Measurements from ENCODE around the gene PPTC7. TPM values are rescaled to one million over a fixed set of nuclear protein-coding genes. Genes with fewer than 3 reads are reported as not detected.

The PPTC7 gene
- total RNA-seq, 1 experiment from 2014 or later, result 18.3 TPM

GRCh38 chr12:110543252-110543959 lies 39.7 kb downstream of the PPTC7 start:
- CTCF ChIA-PET, result no interaction called here
- no peaks in the 10 kb centered on the region; the same call in 1 of the 2 replicates for H4K20me1 ChIP-seq (ENCODE audit: insufficient read depth)
- H3K9me2 ChIP-seq (ENCODE audit: insufficient read depth), result no peaks in the 10 kb centered on the region
- H3K79me2 ChIP-seq (ENCODE audit: low read depth), result peaks cover 34% of the 10 kb centered on the region
- no TSS peak for BruUV-seq (replicated peaks)
- H3K27me3 ChIP-seq (ENCODE audit: insufficient read depth, low read depth), result no peaks in the 10 kb centered on the region
- peaks cover 25% of the 10 kb centered on the region for H3K36me3 ChIP-seq (ENCODE audit: low read depth)
- H3K9me3 ChIP-seq (ENCODE audit: insufficient read depth, low read depth), result no peaks in the 10 kb centered on the region
- peaks cover 13% of the 10 kb centered on the region for H3K4me1 ChIP-seq (replicated peaks; ENCODE audit: insufficient read depth)
- POLR2A ChIA-PET (ENCODE audit: unreplicated experiment), result interaction anchor here (0.6 kb wide), 1 partner anchor 32 kb away, joined by 10 read pairs; no protein-coding TSS in a partner anchor
- no peak overlapping the region for H3K4me3 ChIP-seq
- DNase-seq, result no peak
- H3F3A ChIP-seq (ENCODE audit: insufficient read depth, low read depth), result peaks cover 17% of the 10 kb centered on the region; the same call in 1 of the 2 replicates
- TF ChIP-seq CTCF (conservative IDR thresholded peaks at IDR 0.05) (no peak), EZH2 (IDR thresholded peaks at IDR 0.05; ENCODE audit: low read depth) (no peak)
- H2AFZ ChIP-seq, result no peak overlapping the region
- no peak overlapping the region for H3K4me2 ChIP-seq
- H3K27ac ChIP-seq, result no peak overlapping the region
- intact Hi-C loops (cut with micrococcal nuclease; ENCODE audit: unreplicated experiment), result no loop called here

GRCh38 chr12:110540048-110540447 lies 43.1 kb downstream of the PPTC7 start:
- Histone ChIP-seq H4K20me1 (ENCODE audit: insufficient read depth) (no peaks in the 10 kb centered on the region), H3K27me3 (ENCODE audit: insufficient read depth, low read depth) (no peaks in the 10 kb centered on the region), H3F3A (ENCODE audit: insufficient read depth, low read depth) (peaks cover 11% of the 10 kb centered on the region; the same call in 1 of the 2 replicates), H3K27ac (no peak overlapping the region), H3K4me3 (no peak overlapping the region), H3K9me2 (ENCODE audit: insufficient read depth) (no peaks in the 10 kb centered on the region), H3K79me2 (ENCODE audit: low read depth) (peaks cover 19% of the 10 kb centered on the region), H3K36me3 (ENCODE audit: low read depth) (peaks cover 36% of the 10 kb centered on the region), H3K4me1 (replicated peaks; ENCODE audit: insufficient read depth) (peaks cover 4% of the 10 kb centered on the region; the same call in 1 of the 2 replicates), H2AFZ (no peak overlapping the region), H3K9me3 (ENCODE audit: insufficient read depth, low read depth) (no peaks in the 10 kb centered on the region), H3K4me2 (no peak overlapping the region)
- TF ChIP-seq CTCF (conservative IDR thresholded peaks at IDR 0.05), result no peak
- no peak for TF ChIP-seq EZH2 (IDR thresholded peaks at IDR 0.05; ENCODE audit: low read depth)
- ChIA-PET CTCF (no interaction called here), POLR2A (ENCODE audit: unreplicated experiment) (no interaction called here)
- no TSS peak for BruUV-seq (replicated peaks)
- intact Hi-C loops (cut with micrococcal nuclease; ENCODE audit: unreplicated experiment), result no loop called here
- no peak for DNase-seq

- Histone ChIP-seq H4K20me1 (ENCODE audit: insufficient read depth) (no peaks in the 10 kb centered on the region), H3K4me2 (no peak overlapping the region), H3K4me3 (no peak overlapping the region), H3K27ac (no peak overlapping the region), H3K79me2 (ENCODE audit: low read depth) (peaks cover 9% of the 10 kb centered on the region), H2AFZ (no peak overlapping the region), H3K27me3 (ENCODE audit: insufficient read depth, low read depth) (no peaks in the 10 kb centered on the region), H3K9me3 (ENCODE audit: insufficient read depth, low read depth) (no peaks in the 10 kb centered on the region), H3K36me3 (ENCODE audit: low read depth) (peaks cover 36% of the 10 kb centered on the region), H3K4me1 (replicated peaks; ENCODE audit: insufficient read depth) (peaks cover 4% of the 10 kb centered on the region; the same call in 1 of the 2 replicates), H3K9me2 (ENCODE audit: insufficient read depth) (no peaks in the 10 kb centered on the region), H3F3A (ENCODE audit: insufficient read depth, low read depth) (peaks cover 21% of the 10 kb centered on the region)
- ChIA-PET POLR2A (ENCODE audit: unreplicated experiment) (interaction anchor here (0.6 kb wide), 2 partner anchors 20 to 54 kb away, joined by 3 to 5 read pairs; no protein-coding TSS in a partner anchor), CTCF (no interaction called here)
- intact Hi-C loops (cut with micrococcal nuclease; ENCODE audit: unreplicated experiment), result no loop called here
- no TSS peak for BruUV-seq (replicated peaks)
- no peak for DNase-seq
- TF ChIP-seq CTCF (conservative IDR thresholded peaks at IDR 0.05) (no peak), EZH2 (IDR thresholded peaks at IDR 0.05; ENCODE audit: low read depth) (no peak)
These were observed 44.1 kb downstream of the PPTC7 start for GRCh38 chr12:110538869-110539622.
